Neural cell (in vitro differentiated cells): ENCODE results near the gene RORC. TPM values are rescaled to one million over a fixed set of nuclear protein-coding genes. Genes with fewer than 3 reads are reported as not detected.

Experiments
- H2AFZ ChIP-seq: fragments of 200-600, 300-800 bp; sonication (generic), shearing (Covaris generic); 2 replicates; pipeline ENCODE4 v1.6.0; 2014; ENCODE audit warnings: low read depth, mild to moderate bottlenecking, antibody characterized with exemption, low read length, moderate library complexity
- H3F3A ChIP-seq: fragments of 200-600 bp; shearing (Covaris generic); 2 replicates; pipeline ENCODE4 v1.6.1; 2016; ENCODE audit warnings: mild to moderate bottlenecking, moderate library complexity, mixed read lengths, antibody characterized with exemption, low read length; ENCODE audit not compliant: insufficient read depth, poor library complexity, severe bottlenecking
- H3K27ac ChIP-seq: fragments of 200-600, 300-800 bp; sonication (generic), shearing (Covaris generic); 2 replicates; pipeline ENCODE4 v1.5.1; 2014; ENCODE audit warnings: mild to moderate bottlenecking, low read length, moderate library complexity
- H3K27me3 ChIP-seq: fragments of 300-800, 200-600 bp; sonication (generic), shearing (Covaris generic); 2 replicates; pipeline ENCODE4 v1.6.0; 2014; ENCODE audit warnings: mild to moderate bottlenecking, low read depth, low read length, moderate library complexity; ENCODE audit not compliant: insufficient read depth
- H3K36me3 ChIP-seq: fragments of 300-800, 200-600 bp; sonication (generic), shearing (Covaris generic); 2 replicates; pipeline ENCODE4 v1.5.1; 2014; ENCODE audit warnings: mild to moderate bottlenecking, antibody characterized with exemption, low read length, moderate library complexity; ENCODE audit not compliant: insufficient read depth
- H3K4me2 ChIP-seq: fragments of 300-800, 200-600 bp; sonication (generic), shearing (Covaris generic); 2 replicates; pipeline ENCODE4 v1.6.0; 2014; ENCODE audit warnings: mild to moderate bottlenecking, low read length
- H3K4me3 ChIP-seq: fragments of 300-800, 200-600 bp; sonication (generic), shearing (Covaris generic); 2 replicates; pipeline ENCODE4 v1.5.1; 2014; ENCODE audit warnings: mild to moderate bottlenecking, low read length, moderate library complexity
- H3K79me2 ChIP-seq: fragments of 200-600 bp; shearing (Covaris generic); replicated peaks from 2 replicates; pipeline ENCODE4 v1.6.0; 2014; ENCODE audit warnings: mild to moderate bottlenecking, low read length, moderate library complexity; ENCODE audit not compliant: insufficient read depth
- H3K9ac ChIP-seq: fragments of 300-800, 200-600 bp; sonication (generic), shearing (Covaris generic); 2 replicates; pipeline ENCODE4 v1.6.1; 2016; ENCODE audit warnings: mild to moderate bottlenecking, low read length, mixed read lengths
- H3K9me2 ChIP-seq: fragments of 200-600 bp; shearing (Covaris generic); 2 replicates; pipeline ENCODE4 v1.6.1; 2016; ENCODE audit warnings: mild to moderate bottlenecking, low read length, mixed read lengths; ENCODE audit not compliant: insufficient read depth
- H3K9me3 ChIP-seq: fragments of 200-600, 300-800 bp; sonication (generic), shearing (Covaris generic); 2 replicates; pipeline ENCODE4 v1.6.1; 2016; ENCODE audit warnings: mild to moderate bottlenecking, mixed run types, low read length, moderate library complexity, mixed read lengths
- H4K20me1 ChIP-seq: fragments of 200-600 bp; shearing (Covaris generic); 2 replicates; pipeline ENCODE4 v1.6.1; 2016; ENCODE audit warnings: mild to moderate bottlenecking, mixed run types; ENCODE audit not compliant: insufficient read depth
- CTCF ChIP-seq: fragments of 450-650 bp; IDR thresholded peaks from 2 replicates; pipeline ENCODE4 v1.5.1; 2014; ENCODE audit warnings: antibody characterized with exemption, mild to moderate bottlenecking, moderate library complexity; ENCODE audit not compliant: poor library complexity, severe bottlenecking
- EP300 ChIP-seq: fragments of 450-650 bp; conservative IDR thresholded peaks from 2 replicates; pipeline ENCODE4 v1.6.1; 2014; ENCODE audit warnings: antibody characterized with exemption, mild to moderate bottlenecking, moderate library complexity; ENCODE audit not compliant: poor library complexity, severe bottlenecking
- EZH2 ChIP-seq: fragments of 200-600, 300-800 bp; shearing (Covaris generic), sonication (generic); IDR thresholded peaks from 2 replicates; pipeline ENCODE4 v1.6.1; 2014; ENCODE audit warnings: antibody characterized with exemption, low read length, borderline replicate concordance, mild to moderate bottlenecking; ENCODE audit not compliant: insufficient read depth, poor library complexity, severe bottlenecking
- MXI1 ChIP-seq: fragments of 450-650 bp; conservative IDR thresholded peaks from 2 replicates; pipeline ENCODE4 v1.6.1; 2014; ENCODE audit warnings: antibody characterized with exemption, mild to moderate bottlenecking; ENCODE audit not compliant: poor library complexity, severe bottlenecking
- POLR2AphosphoS5 ChIP-seq: IDR thresholded peaks from 2 replicates; pipeline ENCODE4 v1.6.1; 2012
- RAD21 ChIP-seq: fragments of 450-650 bp; conservative IDR thresholded peaks from 2 replicates; pipeline ENCODE4 v1.6.1; 2014; ENCODE audit warnings: antibody characterized with exemption, mild to moderate bottlenecking, moderate library complexity
- SMC3 ChIP-seq: fragments of 450-650 bp; conservative IDR thresholded peaks from 2 replicates; pipeline ENCODE4 v1.6.1; 2014; ENCODE audit warnings: antibody characterized with exemption, mild to moderate bottlenecking, moderate library complexity; ENCODE audit not compliant: poor library complexity
- TAF1 ChIP-seq: IDR thresholded peaks from 2 replicates; pipeline ENCODE4 v1.6.1; 2012; ENCODE audit warnings: low read depth
- polyA plus RNA-seq: library from polyadenylated mRNA; depleted of rRNA; stranded (reverse); fragments of >200 nt; gene quantifications from 2 replicates; pipeline ENCODE4 v1.2.3, GENCODE V29; 2014
- TF ChIP-seq, protein P1 (sequence below): IDR thresholded peaks from 2 replicates; pipeline ENCODE4 v1.6.1; 2012; ENCODE audit warnings: borderline replicate concordance

RORC gene
- polyA plus RNA-seq, 1 donor from 2014 or later: 0.45 TPM

DNA sequence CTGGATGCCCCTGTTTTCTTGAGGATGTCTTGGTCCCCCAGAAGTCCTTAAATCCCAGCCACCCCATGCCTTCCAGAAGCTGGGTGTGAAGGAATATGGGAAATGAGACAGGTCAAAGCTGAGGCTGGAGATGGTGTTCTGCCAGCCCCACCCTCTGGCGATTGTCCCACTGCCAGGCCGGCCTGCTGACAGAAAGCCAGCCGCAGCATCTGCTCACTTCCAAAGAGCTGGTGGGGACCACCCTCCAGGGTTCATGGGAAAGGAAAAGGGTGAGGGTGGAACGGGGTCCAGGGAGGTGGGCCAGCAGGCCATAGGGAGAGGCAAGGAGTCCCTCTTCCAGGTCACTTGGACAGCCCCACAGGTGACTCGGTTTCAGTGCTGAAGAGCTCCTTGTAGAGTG is 24.5 kb downstream of the RORC start:
- Histone ChIP-seq H3F3A (no peaks in the 10 kb centered on the region), H3K9ac (no peak overlapping the region), H2AFZ (no peak overlapping the region), H4K20me1 (no peaks in the 10 kb centered on the region), H3K9me2 (no peaks in the 10 kb centered on the region), H3K9me3 (no peaks in the 10 kb centered on the region), H3K36me3 (no peaks in the 10 kb centered on the region), H3K4me2 (no peak overlapping the region), H3K79me2 (no peaks in the 10 kb centered on the region), H3K27me3 (no peaks in the 10 kb centered on the region), H3K27ac (no peak overlapping the region), H3K4me3 (no peak overlapping the region)
- no peak for TF ChIP-seq MXI1

DNA sequence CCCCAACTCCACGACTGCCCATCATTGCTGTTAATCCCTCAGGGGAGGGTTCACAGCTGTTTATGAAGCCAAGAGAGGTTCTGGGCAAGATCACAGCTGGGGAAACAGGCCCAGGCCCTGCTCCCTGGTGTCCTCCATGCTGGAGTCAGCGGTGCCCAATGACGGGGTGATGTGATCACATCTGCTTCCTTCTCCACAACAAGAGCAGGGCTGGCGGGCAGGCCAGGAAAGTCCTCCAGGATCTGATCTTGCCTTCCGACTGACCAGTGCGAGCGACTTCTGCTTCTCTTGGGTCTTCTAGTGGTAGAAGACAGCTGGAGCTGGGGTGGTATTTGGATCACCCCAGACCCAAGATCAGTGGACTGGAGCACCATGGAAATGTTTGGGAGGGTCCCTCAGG is 25.4 kb downstream of the RORC start:
- Histone ChIP-seq H3K9me3 (no peaks in the 10 kb centered on the region), H3K9me2 (no peaks in the 10 kb centered on the region), H3K79me2 (no peaks in the 10 kb centered on the region), H4K20me1 (no peaks in the 10 kb centered on the region), H3K27ac (no peak overlapping the region), H3K4me2 (no peak overlapping the region), H3K36me3 (no peaks in the 10 kb centered on the region), H3F3A (no peaks in the 10 kb centered on the region), H3K27me3 (no peaks in the 10 kb centered on the region), H3K4me3 (no peak overlapping the region), H3K9ac (no peak overlapping the region), H2AFZ (no peak overlapping the region)
- TF ChIP-seq SMC3: no peak
- no peak for TF ChIP-seq CTCF
- TF ChIP-seq POLR2AphosphoS5: no peak
- TF ChIP-seq, protein P1, sequence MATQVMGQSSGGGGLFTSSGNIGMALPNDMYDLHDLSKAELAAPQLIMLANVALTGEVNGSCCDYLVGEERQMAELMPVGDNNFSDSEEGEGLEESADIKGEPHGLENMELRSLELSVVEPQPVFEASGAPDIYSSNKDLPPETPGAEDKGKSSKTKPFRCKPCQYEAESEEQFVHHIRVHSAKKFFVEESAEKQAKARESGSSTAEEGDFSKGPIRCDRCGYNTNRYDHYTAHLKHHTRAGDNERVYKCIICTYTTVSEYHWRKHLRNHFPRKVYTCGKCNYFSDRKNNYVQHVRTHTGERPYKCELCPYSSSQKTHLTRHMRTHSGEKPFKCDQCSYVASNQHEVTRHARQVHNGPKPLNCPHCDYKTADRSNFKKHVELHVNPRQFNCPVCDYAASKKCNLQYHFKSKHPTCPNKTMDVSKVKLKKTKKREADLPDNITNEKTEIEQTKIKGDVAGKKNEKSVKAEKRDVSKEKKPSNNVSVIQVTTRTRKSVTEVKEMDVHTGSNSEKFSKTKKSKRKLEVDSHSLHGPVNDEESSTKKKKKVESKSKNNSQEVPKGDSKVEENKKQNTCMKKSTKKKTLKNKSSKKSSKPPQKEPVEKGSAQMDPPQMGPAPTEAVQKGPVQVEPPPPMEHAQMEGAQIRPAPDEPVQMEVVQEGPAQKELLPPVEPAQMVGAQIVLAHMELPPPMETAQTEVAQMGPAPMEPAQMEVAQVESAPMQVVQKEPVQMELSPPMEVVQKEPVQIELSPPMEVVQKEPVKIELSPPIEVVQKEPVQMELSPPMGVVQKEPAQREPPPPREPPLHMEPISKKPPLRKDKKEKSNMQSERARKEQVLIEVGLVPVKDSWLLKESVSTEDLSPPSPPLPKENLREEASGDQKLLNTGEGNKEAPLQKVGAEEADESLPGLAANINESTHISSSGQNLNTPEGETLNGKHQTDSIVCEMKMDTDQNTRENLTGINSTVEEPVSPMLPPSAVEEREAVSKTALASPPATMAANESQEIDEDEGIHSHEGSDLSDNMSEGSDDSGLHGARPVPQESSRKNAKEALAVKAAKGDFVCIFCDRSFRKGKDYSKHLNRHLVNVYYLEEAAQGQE: no peak
- no peak for TF ChIP-seq EZH2
- no peak for TF ChIP-seq RAD21
- TF ChIP-seq MXI1: no peak

DNA sequence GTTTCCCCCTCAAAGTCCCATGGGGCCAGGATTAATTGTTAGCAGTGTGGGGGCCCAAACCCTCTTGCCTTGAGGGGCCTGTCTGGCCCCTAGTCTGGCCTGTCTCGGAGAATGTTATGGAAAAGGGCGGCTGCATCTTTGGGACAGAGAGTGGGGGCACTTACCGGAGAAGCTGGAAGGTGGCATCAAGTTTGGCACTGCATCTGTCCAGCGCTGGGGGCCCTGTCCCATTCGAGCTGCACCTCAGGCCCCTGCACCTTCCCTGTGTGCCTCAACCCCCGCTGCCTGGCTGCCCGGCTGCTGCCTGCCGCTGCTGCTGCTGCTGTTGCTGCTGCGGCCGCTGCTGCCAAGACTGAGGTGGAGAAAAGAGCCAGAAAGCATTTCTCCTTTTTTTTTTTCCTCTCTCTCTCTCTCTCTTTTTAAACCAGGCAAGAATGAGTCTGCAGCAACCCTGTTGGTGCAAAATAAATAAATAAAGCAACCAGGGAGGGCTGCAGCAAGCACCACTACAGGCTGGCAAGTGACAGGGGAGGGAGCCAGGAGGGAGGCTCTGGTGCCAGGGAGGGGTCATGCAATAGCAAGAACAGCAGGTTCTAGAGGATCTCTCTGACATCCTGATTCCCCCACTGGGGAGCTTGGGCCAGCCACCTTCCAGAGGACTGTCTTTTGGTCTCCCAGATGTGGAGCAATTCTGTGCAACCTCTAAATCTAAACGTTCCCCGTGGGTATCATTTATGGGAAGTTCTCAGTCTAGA is 26.4 kb downstream of the RORC start, which contains the start of gene LINGO4:
TSS of gene LINGO4 (minus strand) at position 354 of the 755 bp plus-strand sequence. CDS start 2,715 bp downstream, outside the sequence.
- TF ChIP-seq MXI1 (no peak), TAF1 (no peak), EP300 (no peak), SMC3 (no peak), CTCF (no peak), POLR2AphosphoS5 (no peak), RAD21 (no peak)
- Histone ChIP-seq H3K9me3 (no peaks in the 10 kb centered on the region), H3K9ac (no peak within 1 kb of the TSS), H3K9me2 (no peaks in the 10 kb centered on the region), H3K4me2 (no peak within 1 kb of the TSS), H3K36me3 (no peaks in the 10 kb centered on the region), H4K20me1 (no peaks in the 10 kb centered on the region), H3F3A (no peaks in the 10 kb centered on the region), H3K4me3 (no peak within 1 kb of the TSS), H3K27me3 (no peaks in the 10 kb centered on the region), H3K27ac (no peak within 1 kb of the TSS), H3K79me2 (no peaks in the 10 kb centered on the region), H2AFZ (no peak within 1 kb of the TSS)
